NCI-H1436 (cell line): Measurements from ENCODE around the gene YTHDC2.

Source experiments
- DNase-seq: peaks from one replicate; lab custom pipeline; 2025; lab: John Stamatoyannopoulos, UW

YTHDC2 gene

GRCh38 chr5:113520429-113520828 lies 6.9 kb downstream of the YTHDC2 start:
- no peak for DNase-seq

- DNase-seq, result no peak
Observed at GRCh38 chr5:113520899-113521298, 7.4 kb downstream of the YTHDC2 start.

GRCh38 chr5:113523168-113523567 lies 9.7 kb downstream of the YTHDC2 start:
- no peak for DNase-seq

- DNase-seq, result no peak
Observed at GRCh38 chr5:113524927-113525326, 11.4 kb downstream of the YTHDC2 start.

GRCh38 chr5:113526421-113526820 lies 12.9 kb downstream of the YTHDC2 start:
- no peak for DNase-seq

GRCh38 chr5:113527746-113528145 lies 14.3 kb downstream of the YTHDC2 start:
- no peak for DNase-seq

GRCh38 chr5:113531481-113532159 lies 18.1 kb downstream of the YTHDC2 start:
- no peak for DNase-seq

- DNase-seq, result no peak
Observed at GRCh38 chr5:113538313-113538712, 24.8 kb downstream of the YTHDC2 start.

- no peak for DNase-seq
Observed at GRCh38 chr5:113546703-113547183, 33.2 kb downstream of the YTHDC2 start.

GRCh38 chr5:113548396-113548795 lies 34.9 kb downstream of the YTHDC2 start:
- DNase-seq, result no peak

- no peak for DNase-seq
Observed at GRCh38 chr5:113552137-113552536, 38.6 kb downstream of the YTHDC2 start.

GRCh38 chr5:113552620-113553019 lies 39.1 kb downstream of the YTHDC2 start:
- no peak for DNase-seq

- DNase-seq, result no peak
Observed at GRCh38 chr5:113562828-113563400, 49.4 kb downstream of the YTHDC2 start.

- DNase-seq, result no peak
Observed at GRCh38 chr5:113569396-113569795, 55.9 kb downstream of the YTHDC2 start.

- no peak for DNase-seq
Observed at GRCh38 chr5:113572716-113573115, 59.2 kb downstream of the YTHDC2 start.

GRCh38 chr5:113574417-113574816 lies 60.9 kb downstream of the YTHDC2 start:
- DNase-seq, result no peak

GRCh38 chr5:113575074-113575473 lies 61.6 kb downstream of the YTHDC2 start:
- DNase-seq, result no peak

GRCh38 chr5:113578091-113578490 lies 64.6 kb downstream of the YTHDC2 start:
- no peak for DNase-seq

- no peak for DNase-seq
Observed at GRCh38 chr5:113581388-113581787, 67.9 kb downstream of the YTHDC2 start.

- no peak for DNase-seq
Observed at GRCh38 chr5:113598150-113598549, 84.7 kb downstream of the YTHDC2 start.

- no peak for DNase-seq
Observed at GRCh38 chr5:113598926-113599325, 85.4 kb downstream of the YTHDC2 start.

GRCh38 chr5:113600255-113600905 lies 86.9 kb downstream of the YTHDC2 start:
- DNase-seq, result no peak

GRCh38 chr5:113601423-113601822 lies 87.9 kb downstream of the YTHDC2 start:
- no peak for DNase-seq
